ENCODE results near the gene SLC27A3.

DNA sequence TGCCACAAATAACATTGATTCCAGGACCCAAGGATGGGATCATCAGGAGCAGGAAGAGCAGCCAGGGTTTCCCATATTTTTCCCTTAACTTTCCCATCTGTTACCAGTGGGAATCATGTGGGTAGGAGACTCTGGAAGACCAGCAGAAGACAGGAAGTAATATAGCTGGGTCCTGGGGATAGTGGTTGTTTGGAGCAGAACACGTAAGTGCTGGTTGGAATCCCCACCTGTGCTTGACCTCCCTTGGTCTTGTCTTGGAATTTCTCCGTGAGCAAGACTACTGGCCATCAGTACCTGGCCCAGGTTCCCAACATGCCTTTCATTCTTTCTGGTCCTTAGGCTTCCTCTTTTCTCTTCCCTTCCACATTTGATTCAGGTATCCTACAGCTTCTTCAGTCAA is 20.9 kb upstream of the SLC27A3 start:
- TF ChIP-seq CTCF (IDR thresholded peaks at IDR 0.05; ENCODE audit: low read depth, low read length), result no peak
- no peak for TF ChIP-seq EZH2phosphoT487 (IDR thresholded peaks at IDR 0.05; ENCODE audit: low read depth)
